ENCODE results near the gene DMWD. TPM values are rescaled to one million over a fixed set of nuclear protein-coding genes. Genes with fewer than 3 reads are reported as not detected.

DMWD gene
- total RNA-seq, 4 donors from 2014 or later = 26.8 to 72.9 (median 54.8) TPM

DNA sequence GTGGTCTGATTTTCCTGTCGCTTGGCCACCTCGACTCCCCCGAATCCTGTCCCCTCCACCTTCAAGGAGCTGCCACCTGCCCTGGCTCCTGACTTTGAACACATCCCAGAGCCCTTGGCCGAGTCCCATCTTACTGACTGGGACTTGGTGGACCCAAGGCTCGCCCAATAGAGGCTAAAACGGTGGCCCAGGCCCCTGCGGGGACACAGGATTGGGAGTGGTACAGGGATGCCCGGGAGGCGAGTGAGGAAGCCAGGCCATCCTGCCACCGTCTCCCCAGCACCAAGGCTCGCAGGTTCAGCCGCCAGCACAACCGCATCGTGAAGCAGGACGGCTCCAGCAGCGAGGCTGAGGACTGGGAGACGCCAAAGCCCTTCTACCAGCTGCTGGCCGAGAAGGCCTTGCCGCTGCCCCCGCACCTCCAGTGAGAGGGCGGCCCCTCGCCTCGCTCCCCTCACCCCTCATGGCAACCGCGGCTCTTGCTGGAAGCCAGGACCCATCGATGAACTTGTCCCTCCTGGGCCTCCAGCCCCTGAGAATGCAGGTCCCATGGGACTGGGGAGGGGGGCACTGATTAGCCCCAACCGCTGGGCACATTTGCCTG is 28.9 kb downstream of the DMWD start:
- H3K9me3 ChIP-seq = no peaks in the 10 kb centered on the region
- H3K4me1 ChIP-seq = peaks cover 15 to 42% (median 28%) of the 10 kb centered on the region in 4 donors
- intact Hi-C loops (cut with DNase I; ENCODE audit: low total_unique reads) (loop anchor here (10.0 kb wide), 1 partner anchor 49 kb away; no protein-coding TSS in a partner anchor), in situ Hi-C loops (cut with MboI; ENCODE audit: low pct_ligation_motif_present in 1 of 4, low pct_unique_long_range_greater_than_20kb in 1 of 4, low sequenced_read_pairs in 3 of 4) (no loop called here)
- H3K27ac ChIP-seq = peak overlapping the region in 3 of 4 donors; percentile 92 to 98 (median 96)
- no peak for DNase-seq
- TF ChIP-seq POLR2AphosphoS5 (IDR thresholded peaks at IDR 0.05) = no peak
- TF ChIP-seq POLR2A (IDR thresholded peaks at IDR 0.05) = no peak
- TF ChIP-seq EP300 (IDR thresholded peaks at IDR 0.05; ENCODE audit: low read depth) = no peak
- no peak for TF ChIP-seq CTCF (IDR thresholded peaks at IDR 0.05)
- no peaks in the 10 kb centered on the region for H3K36me3 ChIP-seq
- no peaks in the 10 kb centered on the region for H3K27me3 ChIP-seq
- WGBS, 2 donors (ENCODE audit: low coverage in 1 of 2) = 62% methylated on average over 24 of the region's 27 CpGs; no CpG with 5 or more reads in 1 of the 2 donors
- no peak overlapping the region for H3K4me3 ChIP-seq

DNA sequence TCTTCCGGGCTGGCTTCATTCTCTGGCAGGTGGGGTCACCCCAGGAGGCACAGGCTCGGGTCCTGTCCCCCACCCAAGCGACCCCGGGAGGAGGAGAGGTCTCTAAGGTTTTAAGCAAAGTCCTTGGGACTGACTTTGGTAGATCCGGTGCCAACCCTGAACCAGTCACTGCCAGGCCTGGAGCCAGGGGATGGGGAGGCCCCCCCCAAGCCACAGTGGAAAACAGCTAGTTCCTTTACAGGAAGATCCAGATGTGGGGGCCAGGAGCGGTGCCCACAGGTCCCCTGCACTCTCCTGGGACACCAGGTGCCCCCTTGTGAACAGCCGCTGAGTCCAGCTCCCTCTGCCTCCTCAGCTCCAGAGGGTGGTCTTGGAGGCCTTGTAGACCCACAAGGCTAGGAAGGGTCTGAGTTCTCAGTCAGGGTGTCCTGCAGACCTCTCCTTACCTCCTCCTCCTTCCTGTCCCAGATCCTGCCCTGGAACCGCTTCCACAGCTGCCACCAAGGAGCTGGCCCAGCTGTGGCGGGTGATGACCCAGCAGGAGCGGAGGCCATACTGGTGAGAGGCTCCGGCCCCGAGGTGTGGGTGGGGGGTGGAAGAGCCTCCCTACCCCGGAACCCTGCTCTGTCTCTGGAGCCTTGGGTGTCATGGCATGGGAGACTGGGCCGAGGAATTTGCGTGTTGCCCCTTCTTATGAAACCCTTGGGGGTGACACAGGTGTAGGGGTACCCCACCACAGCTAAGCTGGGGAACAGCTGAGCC is 29.6 kb downstream of the DMWD start:
- H3K4me3 ChIP-seq = no peak overlapping the region
- in situ Hi-C loops (cut with MboI; ENCODE audit: low pct_ligation_motif_present in 1 of 4, low pct_unique_long_range_greater_than_20kb in 1 of 4, low sequenced_read_pairs in 3 of 4) = no loop called here
- H3K4me1 ChIP-seq = peaks cover 15 to 42% (median 28%) of the 10 kb centered on the region in 4 donors
- no peak for DNase-seq
- WGBS, 2 donors (ENCODE audit: low coverage in 1 of 2) = 82% methylated on average over 15 of the region's 15 CpGs; no CpG with 5 or more reads in 1 of the 2 donors
- intact Hi-C loops (cut with DNase I; ENCODE audit: low total_unique reads) = loop anchor here (10.0 kb wide), 1 partner anchor 48 kb away; no protein-coding TSS in a partner anchor
- no peaks in the 10 kb centered on the region for H3K27me3 ChIP-seq
- TF ChIP-seq CTCF (IDR thresholded peaks at IDR 0.05) (no peak), POLR2A (IDR thresholded peaks at IDR 0.05) (no peak), EP300 (IDR thresholded peaks at IDR 0.05; ENCODE audit: low read depth) (no peak), POLR2AphosphoS5 (IDR thresholded peaks at IDR 0.05) (no peak)
- peak overlapping the region in 1 of 4 donors; percentile 98 for H3K27ac ChIP-seq
- H3K36me3 ChIP-seq = no peaks in the 10 kb centered on the region
- H3K9me3 ChIP-seq = no peaks in the 10 kb centered on the region

- H3K36me3 ChIP-seq = no peaks in the 10 kb centered on the region
- in situ Hi-C loops (cut with MboI; ENCODE audit: low pct_ligation_motif_present in 1 of 4, low pct_unique_long_range_greater_than_20kb in 1 of 4, low sequenced_read_pairs in 3 of 4) (no loop called here), intact Hi-C loops (cut with DNase I; ENCODE audit: low total_unique reads) (loop anchor here (10.0 kb wide), 1 partner anchor 47 kb away; no protein-coding TSS in a partner anchor)
- no peaks in the 10 kb centered on the region for H3K9me3 ChIP-seq
- 83% methylated on average over 17 of the region's 17 CpGs; no CpG with 5 or more reads in 1 of the 2 donors for WGBS, 2 donors (ENCODE audit: low coverage in 1 of 2)
- TF ChIP-seq POLR2A (IDR thresholded peaks at IDR 0.05) (no peak), POLR2AphosphoS5 (IDR thresholded peaks at IDR 0.05) (no peak), EP300 (IDR thresholded peaks at IDR 0.05; ENCODE audit: low read depth) (no peak), CTCF (IDR thresholded peaks at IDR 0.05) (no peak)
- no peak for DNase-seq
- H3K4me1 ChIP-seq = peaks cover 10 to 32% (median 25%) of the 10 kb centered on the region in 4 donors
- H3K27me3 ChIP-seq = no peaks in the 10 kb centered on the region
- no peak overlapping the region for H3K27ac ChIP-seq
- no peak overlapping the region for H3K4me3 ChIP-seq
Observed at GRCh38 chr19:45761714-45762113, 30.9 kb downstream of the DMWD start.

- in situ Hi-C loops (cut with MboI; ENCODE audit: low pct_ligation_motif_present in 1 of 4, low pct_unique_long_range_greater_than_20kb in 1 of 4, low sequenced_read_pairs in 3 of 4) (no loop called here), intact Hi-C loops (cut with DNase I; ENCODE audit: low total_unique reads) (no loop called here)
- DNase-seq = no peak
- no peaks in the 10 kb centered on the region for H3K36me3 ChIP-seq
- no peak overlapping the region for H3K4me3 ChIP-seq
- no peak overlapping the region for H3K27ac ChIP-seq
- 84% methylated on average over 8 of the region's 9 CpGs; no CpG with 5 or more reads in 1 of the 2 donors for WGBS, 2 donors (ENCODE audit: low coverage in 1 of 2)
- no peaks in the 10 kb centered on the region for H3K9me3 ChIP-seq
- H3K4me1 ChIP-seq = peaks cover 0 to 4% (median 2%) of the 10 kb centered on the region in 4 donors
- TF ChIP-seq CTCF (IDR thresholded peaks at IDR 0.05) (no peak), EP300 (IDR thresholded peaks at IDR 0.05; ENCODE audit: low read depth) (no peak), POLR2A (IDR thresholded peaks at IDR 0.05) (no peak), POLR2AphosphoS5 (IDR thresholded peaks at IDR 0.05) (no peak)
- no peaks in the 10 kb centered on the region for H3K27me3 ChIP-seq
Observed at GRCh38 chr19:45758921-45759320, 33.7 kb downstream of the DMWD start.

Data from transverse colon (tissue), 4 donors.